HEK293 (cell line): ENCODE data around the gene PIPOX.
A peak's percentile ranks its signal among the peaks of the same experiment; 100 is the strongest.

Experiments
- CTCF ChIA-PET: fragments of 350-600 bp; formaldehyde crosslinking; extraction: SDS; loops from one replicate; lab custom pipeline; 2021; ENCODE audit warnings: antibody characterized with exemption; lab: Yijun Ruan, JAX
- POLR2A ChIA-PET: fragments of 300-600 bp; formaldehyde crosslinking; extraction: SDS; loops from one replicate; lab custom pipeline; 2020; ENCODE audit warnings: antibody characterized with exemption, inconsistent platforms; lab: Yijun Ruan, JAX
- H3K27ac ChIP-seq: fragments of 200-500 bp; sonication (Bioruptor generic); 2 replicates; pipeline ENCODE4 v1.5.1; 2014; ENCODE audit warnings: low read depth, low read length, control low read depth, inconsistent platforms; ENCODE audit errors: extremely low read depth
- H3K36me3 ChIP-seq, 2 experiments: fragments of 200-500 bp in 1 of 2; sonication (Bioruptor generic) in 1 of 2; 1 replicate in 1 of 2; 2 replicates in 1 of 2; pipeline ENCODE4 v1.5.1; 2014 to 2017; ENCODE audit warnings: inconsistent platforms in 2 of 2, low read length in 2 of 2; ENCODE audit not compliant: control insufficient read depth in 2 of 2, insufficient read depth in 1 of 2
- H3K4me1 ChIP-seq: fragments of 200-500 bp; sonication (Bioruptor generic); 2 replicates; pipeline ENCODE4 v1.5.1; 2014; ENCODE audit warnings: mild to moderate bottlenecking, low read length, inconsistent platforms; ENCODE audit not compliant: control insufficient read depth, insufficient read depth
- H3K4me3 ChIP-seq: 2 replicates; pipeline ENCODE4 v1.5.1; 2011; ENCODE audit warnings: low read depth, mild to moderate bottlenecking, control low read depth, low read length, moderate library complexity
- H3K9me3 ChIP-seq: fragments of 200-500 bp; sonication (Bioruptor generic); 2 replicates; pipeline ENCODE4 v1.5.1; 2014; ENCODE audit warnings: low read depth, low read length, inconsistent platforms; ENCODE audit not compliant: control insufficient read depth, insufficient read depth
- GLI2 ChIP-seq: fragments of 450-650 bp; formaldehyde crosslinking; IDR thresholded peaks from 2 replicates; pipeline ENCODE4; 2017; ENCODE audit warnings: missing biosample characterization, missing genetic modification characterization, low read depth, borderline replicate concordance
- GLIS1 ChIP-seq: fragments of 450-650 bp; formaldehyde crosslinking; IDR thresholded peaks from 2 replicates; pipeline ENCODE4 v1.5.1; 2016; ENCODE audit warnings: missing biosample characterization, missing genetic modification characterization
- KLF9 ChIP-seq: fragments of 450-650 bp; formaldehyde crosslinking; IDR thresholded peaks from 2 replicates; pipeline ENCODE4 v1.5.1; 2016; ENCODE audit warnings: missing biosample characterization, missing genetic modification characterization, low read depth
- MEIS1 ChIP-seq: sonication (generic); formaldehyde crosslinking; IDR thresholded peaks from 2 replicates; pipeline ENCODE4 v1.8.1; 2022; ENCODE audit warnings: missing genetic modification reagents, mild to moderate bottlenecking, borderline replicate concordance
- MYNN ChIP-seq: fragments of 450-650 bp; formaldehyde crosslinking; IDR thresholded peaks from 2 replicates; pipeline ENCODE4 v1.5.1; 2016; ENCODE audit warnings: missing biosample characterization, missing genetic modification characterization, borderline replicate concordance
- WT1 ChIP-seq: fragments of 450-650 bp; formaldehyde crosslinking; IDR thresholded peaks from 2 replicates; pipeline ENCODE4 v1.5.1; 2016; ENCODE audit warnings: missing biosample characterization, missing genetic modification characterization
- ZBTB20 ChIP-seq: fragments of 450-650 bp; formaldehyde crosslinking; IDR thresholded peaks from 2 replicates; pipeline ENCODE4 v1.5.1; 2016; ENCODE audit warnings: missing biosample characterization, missing genetic modification characterization
- ZNF155 ChIP-seq: fragments of 450-650 bp; formaldehyde crosslinking; IDR thresholded peaks from 2 replicates; pipeline ENCODE4 v1.5.1; 2016; ENCODE audit warnings: missing biosample characterization, missing genetic modification characterization
- ZNF157 ChIP-seq: fragments of 450-650 bp; formaldehyde crosslinking; IDR thresholded peaks from 2 replicates; pipeline ENCODE4 v1.5.1; 2016; ENCODE audit warnings: missing biosample characterization, missing genetic modification characterization
- ZNF24 ChIP-seq: fragments of 450-650 bp; formaldehyde crosslinking; IDR thresholded peaks from 2 replicates; pipeline ENCODE4 v1.5.1; 2016; ENCODE audit warnings: missing biosample characterization, missing genetic modification characterization
- ZNF335 ChIP-seq: fragments of 450-650 bp; formaldehyde crosslinking; conservative IDR thresholded peaks from 2 replicates; pipeline ENCODE4 v1.5.1; 2016; ENCODE audit warnings: missing biosample characterization, missing genetic modification characterization
- ZNF398 ChIP-seq: fragments of 450-650 bp; formaldehyde crosslinking; IDR thresholded peaks from 2 replicates; pipeline ENCODE4 v1.5.1; 2017; ENCODE audit warnings: missing biosample characterization, missing genetic modification characterization
- ZNF558 ChIP-seq: fragments of 450-650 bp; formaldehyde crosslinking; IDR thresholded peaks from 2 replicates; pipeline ENCODE4 v1.5.1; 2016; ENCODE audit warnings: missing biosample characterization, missing genetic modification characterization
- ZNF561 ChIP-seq: fragments of 450-650 bp; IDR thresholded peaks from 2 replicates; pipeline ENCODE4 v1.5.1; 2018; ENCODE audit warnings: missing biosample characterization, missing genetic modification characterization, borderline replicate concordance
- ZNF600 ChIP-seq: fragments of 450-650 bp; formaldehyde crosslinking; IDR thresholded peaks from 2 replicates; pipeline ENCODE4 v1.5.1; 2016; ENCODE audit warnings: missing biosample characterization, missing genetic modification characterization
- ZNF843 ChIP-seq: fragments of 450-650 bp; formaldehyde crosslinking; IDR thresholded peaks from 2 replicates; pipeline ENCODE4 v1.5.1; 2016; ENCODE audit warnings: missing biosample characterization, missing genetic modification characterization
- TF ChIP-seq, protein P1 (sequence below): fragments of 450-650 bp; formaldehyde crosslinking; IDR thresholded peaks from 2 replicates; pipeline ENCODE4 v1.5.1; 2016; ENCODE audit warnings: missing biosample characterization, missing genetic modification characterization
- TF ChIP-seq, protein P2 (sequence below): fragments of 450-650 bp; formaldehyde crosslinking; IDR thresholded peaks from 2 replicates; pipeline ENCODE4; 2016; ENCODE audit warnings: missing biosample characterization, missing genetic modification characterization

Gene PIPOX

GRCh38 chr17:29046473-29046839, 3.5 kb downstream of the PIPOX start:
- Histone ChIP-seq H3K36me3 (no peaks in the 10 kb centered on the region), H3K4me1 (peaks cover 13% of the 10 kb centered on the region), H3K9me3 (no peaks in the 10 kb centered on the region), H3K27ac (no peak overlapping the region), H3K4me3 (no peak overlapping the region)
- ChIA-PET CTCF (interaction anchor here (0.8 to 2.5 kb wide), 2 partner anchors 64 to 65 kb away, joined by 3 to 11 read pairs; no protein-coding TSS in a partner anchor), POLR2A (no interaction called here)
- no peak for TF ChIP-seq GLI2 (tag by site-specific recombination)
- no peak for TF ChIP-seq ZNF843 (tag by site-specific recombination)
- TF ChIP-seq MEIS1, result no peak
- no peak for TF ChIP-seq MYNN
- TF ChIP-seq, protein P1, sequence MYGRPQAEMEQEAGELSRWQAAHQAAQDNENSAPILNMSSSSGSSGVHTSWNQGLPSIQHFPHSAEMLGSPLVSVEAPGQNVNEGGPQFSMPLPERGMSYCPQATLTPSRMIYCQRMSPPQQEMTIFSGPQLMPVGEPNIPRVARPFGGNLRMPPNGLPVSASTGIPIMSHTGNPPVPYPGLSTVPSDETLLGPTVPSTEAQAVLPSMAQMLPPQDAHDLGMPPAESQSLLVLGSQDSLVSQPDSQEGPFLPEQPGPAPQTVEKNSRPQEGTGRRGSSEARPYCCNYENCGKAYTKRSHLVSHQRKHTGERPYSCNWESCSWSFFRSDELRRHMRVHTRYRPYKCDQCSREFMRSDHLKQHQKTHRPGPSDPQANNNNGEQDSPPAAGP (tag by site-specific recombination), result no peak
- no peak for TF ChIP-seq ZNF157 (tag by site-specific recombination)
- no peak for TF ChIP-seq ZNF24
- TF ChIP-seq ZNF398, result no peak
- no peak for TF ChIP-seq ZNF155
- TF ChIP-seq KLF9 (tag by site-specific recombination), result no peak
- TF ChIP-seq, protein P2, sequence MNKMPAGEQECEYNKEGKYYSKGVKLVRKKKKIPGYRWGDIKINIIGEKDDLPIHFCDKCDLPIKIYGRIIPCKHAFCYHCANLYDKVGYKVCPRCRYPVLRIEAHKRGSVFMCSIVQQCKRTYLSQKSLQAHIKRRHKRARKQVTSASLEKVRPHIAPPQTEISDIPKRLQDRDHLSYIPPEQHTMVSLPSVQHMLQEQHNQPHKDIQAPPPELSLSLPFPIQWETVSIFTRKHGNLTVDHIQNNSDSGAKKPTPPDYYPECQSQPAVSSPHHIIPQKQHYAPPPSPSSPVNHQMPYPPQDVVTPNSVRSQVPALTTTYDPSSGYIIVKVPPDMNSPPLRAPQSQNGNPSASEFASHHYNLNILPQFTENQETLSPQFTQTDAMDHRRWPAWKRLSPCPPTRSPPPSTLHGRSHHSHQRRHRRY (tag by site-specific recombination), result no peak
- no peak for TF ChIP-seq GLIS1
- TF ChIP-seq ZNF558, result no peak
- no peak for TF ChIP-seq ZNF335 (tag by site-specific recombination)

DNA sequence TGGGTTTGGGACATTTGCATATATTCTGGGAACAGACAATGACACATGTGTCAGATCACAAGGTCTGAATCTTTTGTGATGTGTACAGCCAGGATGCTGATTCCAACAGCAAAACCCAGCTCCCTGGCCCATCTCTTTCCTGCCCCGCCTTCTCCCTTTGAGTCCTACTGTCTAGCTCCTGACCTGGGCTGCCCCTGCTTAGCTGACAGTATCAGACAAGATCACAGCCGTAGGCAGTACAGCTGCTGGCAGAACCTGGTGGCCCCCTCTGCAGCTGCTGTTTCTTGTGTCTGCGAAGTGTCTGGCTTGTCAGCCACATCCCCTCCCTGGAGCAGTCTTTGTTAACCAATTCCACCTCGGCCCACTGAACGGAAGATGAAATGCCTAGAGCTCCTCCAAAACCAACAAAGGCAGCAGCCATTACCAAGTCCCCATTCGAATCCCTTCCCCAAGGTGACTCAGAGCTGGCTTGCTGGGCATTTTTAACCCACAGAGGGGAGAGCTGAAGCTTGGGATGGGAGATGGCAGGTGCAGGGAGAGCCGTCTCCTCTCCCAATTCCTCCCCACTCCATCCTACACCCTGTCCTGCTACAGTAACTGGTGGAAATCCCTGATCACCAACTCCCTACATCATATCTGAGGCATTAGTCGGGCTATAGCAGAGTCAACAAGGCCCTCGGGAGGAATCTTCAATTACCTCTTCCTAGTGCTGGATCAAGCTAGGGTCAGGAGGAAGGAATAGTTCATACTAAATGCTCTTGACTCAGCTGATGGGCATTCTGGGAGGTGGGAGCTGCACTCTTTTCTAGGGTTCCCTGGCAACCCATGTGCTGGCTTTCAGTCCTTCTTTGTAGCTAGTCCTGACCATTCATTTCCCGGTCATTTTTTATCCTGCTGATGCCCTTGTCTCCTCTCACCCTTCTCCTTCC, 5.8 kb downstream of the PIPOX start:
- ChIA-PET CTCF (interaction anchor here (0.6 to 3.2 kb wide), 6 partner anchors 24 to 96 kb away, joined by 3 to 22 read pairs (median 8); no protein-coding TSS in a partner anchor), POLR2A (interaction anchor here (1.2 to 1.6 kb wide), 2 partner anchors 14 to 97 kb away, joined by 4 to 5 read pairs; partner anchors contain the start of gene PHF12)
- no peaks in the 10 kb centered on the region for H3K9me3 ChIP-seq
- no peaks in the 10 kb centered on the region for H3K36me3 ChIP-seq
- H3K4me1 ChIP-seq, result peaks cover 8% of the 10 kb centered on the region
- no peak overlapping the region for H3K4me3 ChIP-seq
- no peak for TF ChIP-seq ZNF561
- 0 out of 2 replicates have a peak, but pooled peaks have one; percentile 33 for TF ChIP-seq ZNF600 (tag by site-specific recombination)
- TF ChIP-seq WT1 (tag by site-specific recombination), result 0 out of 2 replicates have a peak, but pooled peaks have one; percentile 24
- TF ChIP-seq ZBTB20 (tag by site-specific recombination), result peak; percentile 8; the same call in 1 of the 2 replicates
- H3K27ac ChIP-seq, result no peak overlapping the region
